GM15510 (cell line): ENCODE data around the gene FPR2.

Source experiments
- POLR2A ChIP-seq: IDR thresholded peaks from 3 replicates; pipeline ENCODE4 v1.6.1; 2011; ENCODE audit warnings: borderline replicate concordance; ENCODE audit not compliant: insufficient read length; ENCODE audit errors: extremely low read depth

Gene FPR2

GRCh38 chr19:51760697-51761356 lies at the start of gene FPR2:
FPR2 (plus strand) TSS chr19:51761180; CDS start chr19:51768659, 7,479 bp downstream.
- no peak for TF ChIP-seq POLR2A

- no peak for TF ChIP-seq POLR2A
These were observed 49.3 kb upstream of the FPR2 start for GRCh38 chr19:51711702-51712101.

- no peak for TF ChIP-seq POLR2A
These were observed 48.4 kb upstream of the FPR2 start for GRCh38 chr19:51712461-51713081.

- TF ChIP-seq POLR2A, result no peak
These were observed 47.4 kb upstream of the FPR2 start for GRCh38 chr19:51713319-51714285.

GRCh38 chr19:51714848-51715247 lies 46.1 kb upstream of the FPR2 start:
- no peak for TF ChIP-seq POLR2A

GRCh38 chr19:51715850-51716249 lies 45.1 kb upstream of the FPR2 start:
- no peak for TF ChIP-seq POLR2A

GRCh38 chr19:51716925-51717324 lies 44.1 kb upstream of the FPR2 start:
- TF ChIP-seq POLR2A, result no peak

GRCh38 chr19:51719251-51719988 lies 41.6 kb upstream of the FPR2 start:
- TF ChIP-seq POLR2A, result no peak

GRCh38 chr19:51721905-51722304 lies 39.1 kb upstream of the FPR2 start:
- no peak for TF ChIP-seq POLR2A

- no peak for TF ChIP-seq POLR2A
These were observed 38.5 kb upstream of the FPR2 start for GRCh38 chr19:51722492-51722891.

- no peak for TF ChIP-seq POLR2A
These were observed 36.4 kb upstream of the FPR2 start for GRCh38 chr19:51724543-51724942.

- no peak for TF ChIP-seq POLR2A
These were observed 34.9 kb upstream of the FPR2 start for GRCh38 chr19:51726049-51726448.

GRCh38 chr19:51727349-51727880 lies 33.6 kb upstream of the FPR2 start:
- TF ChIP-seq POLR2A, result no peak

GRCh38 chr19:51729781-51730180 lies 31.2 kb upstream of the FPR2 start:
- no peak for TF ChIP-seq POLR2A

GRCh38 chr19:51733742-51734522 lies 27.0 kb upstream of the FPR2 start:
- no peak for TF ChIP-seq POLR2A
